K562 (cell line): ENCODE measurements around the gene PDE4A. TPM values are rescaled to one million over a fixed set of nuclear protein-coding genes. Genes with fewer than 3 reads are reported as not detected.

ENCODE experiments used
- ARHGAP35 ChIP-seq: fragments of 450-650 bp; IDR thresholded peaks from 2 replicates; pipeline ENCODE4 v1.6.1; 2018; ENCODE audit not compliant: partially characterized antibody
- E2F3 ChIP-seq: fragments of 250-450 bp; sonication (Bioruptor Pico); IDR thresholded peaks from 2 replicates; pipeline ENCODE4 v1.4.0; 2020; ENCODE audit warnings: mild to moderate bottlenecking
- GTF3C2 ChIP-seq: IDR thresholded peaks from 3 replicates; pipeline ENCODE4 v1.6.1; 2011; ENCODE audit warnings: borderline replicate concordance, mild to moderate bottlenecking, moderate library complexity; ENCODE audit not compliant: insufficient read length; ENCODE audit errors: extremely low read depth
- HNRNPK ChIP-seq: fragments of 200-400 bp; formaldehyde crosslinking; IDR thresholded peaks from one replicate; pipeline ENCODE4 v1.6.1; 2018; ENCODE audit warnings: mild to moderate bottlenecking, low read depth, low read length; ENCODE audit not compliant: poor library complexity, severe bottlenecking
- MIER1 ChIP-seq: fragments of 450-650 bp; IDR thresholded peaks from 2 replicates; pipeline ENCODE4 v1.6.1; 2016; ENCODE audit warnings: antibody characterized with exemption, mild to moderate bottlenecking, low read depth
- MLX ChIP-seq, 2 experiments: fragments of 450-650 bp in 1 of 2; sonication (generic) in 1 of 2; formaldehyde crosslinking; conservative IDR thresholded peaks; 2 replicates each; pipeline versions ENCODE4 v1.4.0 to v1.8.1; 2020 to 2022; ENCODE audit warnings: mild to moderate bottlenecking in 1 of 2, missing genetic modification reagents in 1 of 2
- MTA3 ChIP-seq: fragments of 450-650 bp; formaldehyde crosslinking; IDR thresholded peaks from 2 replicates; pipeline ENCODE4 v1.6.1; 2017; ENCODE audit warnings: mild to moderate bottlenecking, borderline replicate concordance
- NCOA6 ChIP-seq: fragments of 450-650 bp; IDR thresholded peaks from 2 replicates; pipeline ENCODE4 v1.6.1; 2017; ENCODE audit warnings: mild to moderate bottlenecking
- SMAD1 ChIP-seq: fragments of 150-350 bp; IDR thresholded peaks from 2 replicates; pipeline ENCODE4 v1.6.1; 2014; ENCODE audit warnings: low read length, low read depth; ENCODE audit not compliant: partially characterized antibody
- SMARCA5 ChIP-seq: fragments of 450-650 bp; IDR thresholded peaks from 2 replicates; pipeline ENCODE4 v1.6.1; 2016
- SRSF3 ChIP-seq: fragments of 200-400 bp; formaldehyde crosslinking; IDR thresholded peaks from 2 replicates; pipeline ENCODE4 v1.6.1; 2016; ENCODE audit warnings: mild to moderate bottlenecking, low read length, moderate library complexity; ENCODE audit not compliant: insufficient read depth
- THRB ChIP-seq: fragments of 450-650 bp; formaldehyde crosslinking; conservative IDR thresholded peaks from 2 replicates; pipeline ENCODE4 v1.4.0; 2022; ENCODE audit warnings: mild to moderate bottlenecking, missing genetic modification characterization
- TRIM25 ChIP-seq: fragments of 450-650 bp; IDR thresholded peaks from 2 replicates; pipeline ENCODE4 v1.7.0; 2016; ENCODE audit warnings: borderline replicate concordance
- ZBTB1 ChIP-seq: sonication (generic); formaldehyde crosslinking; IDR thresholded peaks from 2 replicates; pipeline ENCODE4 v1.8.1; 2023; ENCODE audit warnings: missing genetic modification reagents, low read depth, mild to moderate bottlenecking, borderline replicate concordance
- ZBTB33 ChIP-seq: sonication (generic); formaldehyde crosslinking; IDR thresholded peaks from 2 replicates; pipeline ENCODE4 v1.8.1; 2023; ENCODE audit warnings: mild to moderate bottlenecking, missing genetic modification reagents
- ZEB2 ChIP-seq: fragments of 450-650 bp; IDR thresholded peaks from 2 replicates; pipeline ENCODE4 v1.6.1; 2016
- ZNF134 ChIP-seq: fragments of 250-450 bp; sonication (Bioruptor Pico); conservative IDR thresholded peaks from 2 replicates; pipeline ENCODE4 v1.4.0; 2020
- ZNF347 ChIP-seq: fragments of 450-650 bp; formaldehyde crosslinking; IDR thresholded peaks from 2 replicates; pipeline ENCODE4 v1.4.0; 2020; ENCODE audit warnings: low read depth, mild to moderate bottlenecking, moderate library complexity
- ZNF696 ChIP-seq: fragments of 250-450 bp; sonication (Bioruptor Pico); conservative IDR thresholded peaks from 2 replicates; pipeline ENCODE4 v1.4.0; 2020; ENCODE audit warnings: mild to moderate bottlenecking, moderate library complexity
- ZNF75A ChIP-seq: fragments of 450-650 bp; formaldehyde crosslinking; IDR thresholded peaks from 2 replicates; pipeline ENCODE4 v1.4.0; 2020; ENCODE audit warnings: mild to moderate bottlenecking
- ZNF766 ChIP-seq: fragments of 200-800 bp; sonication (Bioruptor generic); conservative IDR thresholded peaks from 2 replicates; pipeline ENCODE4 v1.6.1; 2016; ENCODE audit warnings: missing genetic modification characterization, missing compliant biosample characterization
- ZNF77 ChIP-seq: fragments of 250-450 bp; sonication (Bioruptor Pico); IDR thresholded peaks from 2 replicates; pipeline ENCODE4 v1.5.0; 2020
- polyA plus RNA-seq, 8 experiments: library from polyadenylated mRNA; depleted of rRNA in 4 of 8; stranded (reverse) in 5 of 8; unstranded in 3 of 8; fragments of >200 nt; fragmentation: Nextera tagmentation in 2 of 8; fragmentation: Illumina TruSeq in 1 of 8; extraction: Ambion mirVana in 2 of 8; extraction: Trizol in 1 of 8; gene quantifications; 2 replicates each; pipeline versions ENCODE4 v1.2.1 to v1.2.3, GENCODE V29; 2011 to 2014; ENCODE audit warnings: inconsistent platforms in 1 of 8, missing spikeins in 1 of 8
- total RNA-seq, 7 experiments: library from RNA; depleted of rRNA in 6 of 7; stranded (reverse); fragments of >200 nt in 6 of 7; fragmentation: Illumina TruSeq in 2 of 7; extraction: Trizol in 2 of 7; gene quantifications; 2 replicates each; pipeline versions ENCODE4 v1.2.1 to v1.2.3, GENCODE V29; 2011 to 2021; ENCODE audit warnings: low replicate concordance in 1 of 7

Gene PDE4A
- total and polyA plus RNA-seq, 9 of the 15 experiments (the other 6 are each of a cell fraction or from before 2014, with no cell fraction given), result 0.66 to 26.9 (median 4.6) TPM

GRCh38 chr19:10428996-10429381 lies 8.7 kb downstream of the PDE4A start (continued):
- TF ChIP-seq MLX (CRISPR knock-in tag; conservative IDR thresholded peaks at IDR 0.05) (no peak), GTF3C2 (no peak), ZBTB1 (CRISPR knock-in tag) (no peak), ZNF766 (CRISPR knock-in tag) (no peak), MIER1 (no peak), SMAD1 (no peak), MTA3 (no peak), ZEB2 (0 out of 2 replicates have a peak, but pooled peaks have one; percentile 24), ZNF696 (CRISPR knock-in tag) (no peak), ZNF75A (CRISPR knock-in tag) (no peak), HNRNPK (no peak), SMARCA5 (no peak), SRSF3 (no peak), ZNF347 (CRISPR knock-in tag) (no peak), TRIM25 (peak; percentile 90; the same call in 1 of the 2 replicates), E2F3 (CRISPR knock-in tag) (no peak), NCOA6 (no peak), ZNF134 (no peak), ZNF77 (CRISPR knock-in tag) (no peak), THRB (0 out of 2 replicates have a peak, but pooled peaks have one; percentile 55), ARHGAP35 (peak; percentile 65), ZBTB33 (CRISPR knock-in tag) (no peak)
